ENCODE results near the gene SESN2.

The SESN2 gene

GRCh38 chr1:28329395-28330153 lies 70.3 kb downstream of the SESN2 start:
- DNase-seq (ENCODE audit: low read depth): peak; percentile 15
